HPDE6-E6E7 (cell line): ENCODE data around the gene PCDHGA2.
"Not testable (repeated sequence)": the region's sequence is repeated elsewhere in the genome, so short reads cannot be mapped to it uniquely, and the experiment has no call there.

Experiments used
- DNase-seq: peaks from one replicate; pipeline ENCODE4 v3.0.0; 2011; ENCODE audit warnings: missing footprints; ENCODE audit errors: extremely low spot score

The PCDHGA2 gene

GRCh38 chr5:141346017-141346416, 7.5 kb downstream of the PCDHGA2 start:
- DNase-seq: not testable (repeated sequence)

DNA sequence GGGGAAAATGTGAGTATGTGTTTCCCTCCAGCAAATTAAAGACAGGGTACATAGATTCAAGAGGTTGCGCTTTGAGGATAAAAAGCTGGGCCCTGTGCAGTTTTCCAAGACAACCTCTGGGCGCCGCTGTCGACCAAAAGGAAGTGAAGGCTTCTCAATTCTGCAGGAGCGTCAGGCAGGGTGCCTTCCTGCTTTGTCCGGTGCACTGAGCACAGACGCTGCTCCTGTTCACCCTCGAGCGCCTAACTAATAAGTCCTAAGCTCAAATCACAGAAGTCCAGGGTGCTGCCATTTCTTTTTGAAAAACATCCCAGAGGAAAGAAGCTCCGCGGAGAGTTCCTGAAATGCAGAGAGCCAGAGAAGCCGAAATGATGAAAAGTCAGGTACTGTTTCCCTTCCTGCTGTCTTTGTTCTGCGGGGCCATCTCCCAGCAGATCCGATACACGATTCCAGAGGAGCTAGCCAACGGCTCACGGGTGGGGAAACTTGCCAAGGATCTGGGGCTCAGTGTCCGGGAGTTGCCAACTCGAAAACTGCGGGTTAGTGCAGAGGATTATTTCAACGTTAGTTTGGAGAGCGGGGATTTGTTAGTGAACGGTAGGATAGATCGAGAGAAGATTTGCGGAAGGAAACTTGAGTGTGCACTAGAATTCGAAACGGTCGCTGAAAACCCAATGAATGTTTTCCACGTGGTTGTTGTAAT, 11.5 kb downstream of the PCDHGA2 start, which contains the start of gene PCDHGB1:
TSS of gene PCDHGB1 (plus strand) at position 183 of the 703 bp plus-strand sequence. CDS start at position 345, 162 bp downstream.
- DNase-seq: no peak

GRCh38 chr5:141351591-141351990, 13.0 kb downstream of the PCDHGA2 start:
- DNase-seq: no peak

DNA sequence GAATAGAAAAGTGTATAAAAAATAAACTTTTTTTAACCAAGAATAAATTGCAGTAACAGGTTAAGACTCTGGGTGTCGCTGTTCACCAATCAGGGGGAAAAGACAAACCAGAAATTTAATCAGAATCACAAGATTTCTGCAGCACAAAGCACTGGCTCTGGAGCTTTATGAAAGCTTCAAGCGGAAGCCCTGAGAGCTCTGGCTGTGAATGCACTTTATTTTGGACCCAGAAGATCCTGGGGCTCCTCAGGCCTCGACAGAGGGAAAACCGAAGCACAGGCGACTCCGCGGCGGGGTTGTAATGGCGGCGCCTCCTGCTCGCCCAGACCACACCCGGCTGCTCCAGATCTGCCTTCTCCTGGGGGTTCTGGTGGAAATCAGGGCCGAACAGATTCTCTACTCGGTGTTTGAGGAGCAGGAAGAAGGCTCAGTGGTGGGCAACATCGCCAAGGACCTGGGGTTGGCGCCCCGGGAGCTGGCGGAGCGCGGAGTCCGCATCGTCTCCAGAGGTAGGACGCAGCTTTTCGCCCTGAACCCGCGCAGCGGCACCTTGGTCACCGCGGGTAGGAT, 16.4 kb downstream of the PCDHGA2 start, which contains the start of gene PCDHGA4:
TSS of gene PCDHGA4 (plus strand) at position 122 of the 570 bp plus-strand sequence. CDS start at position 209, 87 bp downstream.
- DNase-seq: no peak

DNA sequence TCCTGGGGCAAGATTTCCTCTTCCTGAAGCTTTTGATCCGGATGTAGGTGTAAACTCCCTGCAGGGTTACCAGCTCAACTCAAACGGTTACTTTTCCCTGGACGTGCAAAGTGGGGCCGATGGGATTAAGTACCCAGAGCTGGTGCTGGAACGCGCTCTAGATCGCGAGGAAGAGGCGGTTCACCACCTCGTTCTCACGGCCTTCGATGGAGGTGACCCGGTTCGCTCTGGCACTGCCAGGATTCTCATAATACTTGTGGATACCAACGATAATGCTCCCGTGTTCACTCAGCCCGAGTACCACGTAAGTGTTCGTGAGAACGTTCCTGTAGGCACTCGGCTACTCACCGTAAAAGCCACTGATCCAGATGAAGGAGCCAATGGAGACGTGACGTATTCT, 17.1 kb downstream of the PCDHGA2 start:
- no peak for DNase-seq

- DNase-seq: no peak
Observed at GRCh38 chr5:141356133-141356532, 17.6 kb downstream of the PCDHGA2 start.

DNA sequence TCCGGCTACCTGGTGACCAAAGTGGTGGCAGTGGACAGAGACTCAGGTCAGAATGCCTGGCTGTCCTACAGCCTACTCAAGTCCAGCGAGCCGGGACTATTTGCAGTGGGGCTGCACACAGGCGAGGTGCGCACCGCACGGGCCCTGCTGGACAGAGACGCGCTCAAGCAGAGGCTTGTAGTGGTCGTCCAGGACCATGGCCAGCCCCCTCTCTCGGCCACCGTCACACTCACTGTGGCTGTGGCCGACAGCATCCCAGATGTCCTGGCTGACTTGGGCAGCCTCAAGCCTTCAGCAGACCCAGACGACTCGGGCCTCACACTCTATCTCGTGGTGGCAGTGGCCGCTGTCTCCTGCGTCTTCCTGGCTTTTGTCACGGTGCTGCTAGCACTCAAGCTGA, 18.4 kb downstream of the PCDHGA2 start:
- DNase-seq: no peak

- no peak for DNase-seq
Observed at GRCh38 chr5:141359790-141360426, 21.3 kb downstream of the PCDHGA2 start, which contains the start of gene PCDHGB2. TSS of gene PCDHGB2 (plus strand) at chr5:141359994. CDS start at chr5:141360136, 142 bp downstream.

- no peak for DNase-seq
Observed at GRCh38 chr5:141360685-141361084, 22.1 kb downstream of the PCDHGA2 start.

DNA sequence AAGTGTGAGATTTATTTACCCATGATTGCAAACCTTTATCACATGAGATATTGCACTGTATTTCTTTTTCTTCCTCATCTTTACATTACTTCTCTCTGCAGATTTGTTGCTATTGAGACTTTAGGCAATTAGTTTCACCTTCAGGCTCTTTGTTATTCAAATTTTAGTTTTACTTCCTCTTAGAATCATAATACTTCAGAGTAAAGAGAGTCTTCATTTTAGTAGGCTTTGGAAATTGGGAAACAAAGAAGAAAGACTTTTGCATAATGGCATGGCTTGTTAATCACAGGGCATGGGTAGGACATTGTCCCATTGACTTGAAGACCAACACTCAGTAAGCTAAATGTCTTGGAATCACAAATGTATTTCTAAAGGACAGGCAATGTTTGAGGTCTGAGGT, 24.2 kb downstream of the PCDHGA2 start:
- no peak for DNase-seq

GRCh38 chr5:141363952-141364660, 25.5 kb downstream of the PCDHGA2 start, which contains the start of gene PCDHGA5:
TSS of gene PCDHGA5 (plus strand) at chr5:141364162. CDS start at chr5:141364331, 169 bp downstream.
- no peak for DNase-seq

- DNase-seq: no peak
Observed at GRCh38 chr5:141366016-141366896, 27.7 kb downstream of the PCDHGA2 start.

DNA sequence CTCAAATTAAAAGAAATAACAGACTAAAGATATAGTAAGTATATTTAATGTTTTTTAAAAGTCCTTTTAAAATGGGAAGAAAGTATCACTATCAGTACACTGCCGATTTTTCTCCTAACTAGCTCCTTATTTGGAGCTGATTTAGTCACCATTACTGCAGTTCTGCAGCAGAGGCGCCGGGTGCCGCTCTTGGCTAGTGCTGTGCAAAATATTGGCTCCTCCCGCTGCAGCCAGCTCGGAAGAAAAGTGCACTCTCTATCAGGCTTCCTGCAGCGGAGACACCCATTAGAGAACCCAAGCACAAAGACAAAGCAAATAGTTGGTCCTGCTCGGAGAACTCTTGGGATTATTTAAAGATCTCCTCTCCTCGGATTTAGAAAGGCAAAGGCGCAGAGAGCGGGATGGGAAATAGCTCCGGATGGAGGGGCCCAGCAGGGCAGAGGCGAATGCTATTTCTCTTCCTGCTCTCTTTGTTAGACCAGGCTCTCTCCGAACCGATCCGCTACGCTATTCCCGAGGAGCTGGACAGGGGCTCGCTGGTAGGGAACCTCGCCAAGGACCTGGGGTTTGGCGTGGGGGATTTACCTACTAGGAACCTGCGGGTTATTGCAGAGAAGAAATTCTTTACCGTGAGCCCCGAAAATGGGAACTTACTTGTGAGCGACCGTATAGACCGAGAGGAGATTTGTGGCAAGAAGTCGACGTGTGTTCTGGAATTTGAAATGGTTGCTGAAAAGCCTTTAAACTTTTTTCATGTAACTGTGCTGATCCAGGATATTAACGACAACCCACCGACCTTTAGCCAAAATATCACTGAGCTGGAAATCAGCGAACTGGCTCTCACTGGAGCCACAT, 31.7 kb downstream of the PCDHGA2 start, which contains the start of gene PCDHGB3:
TSS of gene PCDHGB3 (plus strand) at position 249 of the 855 bp plus-strand sequence. CDS start at position 402, 153 bp downstream.
- no peak for DNase-seq

GRCh38 chr5:141371572-141372475, 33.3 kb downstream of the PCDHGA2 start:
- no peak for DNase-seq

GRCh38 chr5:141373673-141374317, 35.2 kb downstream of the PCDHGA2 start, which contains the start of gene PCDHGA6:
TSS of gene PCDHGA6 (plus strand) at chr5:141373891. CDS start at chr5:141374084, 193 bp downstream.
- no peak for DNase-seq

DNA sequence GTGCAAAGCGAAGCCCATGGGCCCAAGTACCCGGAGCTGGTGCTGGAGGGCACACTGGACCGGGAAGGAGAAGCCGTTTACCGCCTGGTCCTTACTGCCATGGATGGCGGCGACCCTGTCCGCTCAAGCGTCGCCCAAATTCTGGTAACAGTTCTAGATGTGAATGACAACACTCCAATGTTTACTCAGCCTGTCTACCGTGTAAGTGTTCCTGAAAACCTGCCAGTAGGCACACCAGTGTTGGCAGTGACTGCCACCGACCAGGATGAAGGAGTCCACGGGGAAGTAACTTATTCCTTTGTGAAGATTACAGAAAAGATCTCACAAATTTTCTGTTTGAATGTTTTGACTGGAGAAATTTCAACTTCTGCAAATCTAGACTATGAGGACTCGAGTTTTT, 36.1 kb downstream of the PCDHGA2 start:
- no peak for DNase-seq

- DNase-seq: not testable (repeated sequence)
Observed at GRCh38 chr5:141375444-141376155, 37.0 kb downstream of the PCDHGA2 start.
